ENCODE results near the gene GAB1. TPM values are rescaled to one million over a fixed set of nuclear protein-coding genes. Genes with fewer than 3 reads are reported as not detected.

Gene GAB1
- total RNA-seq, 1 experiment from 2014 or later, result 15.3 TPM

GRCh38 chr4:143424276-143424675 lies 87.6 kb downstream of the GAB1 start:
- peaks cover 6% of the 10 kb centered on the region in 3 experiments; a peak in 4 of 7 replicates for H3K36me3 Mint-ChIP-seq (ENCODE audit: insufficient read depth in 1 of 3, low read depth in 3 of 3)

More at GRCh38 chr4:143424276-143424675, 87.6 kb downstream of the GAB1 start:
- no peak overlapping the region for H2BK5ac ChIP-seq (ENCODE audit: insufficient read length, low read length)
- H2AFZ ChIP-seq (ENCODE audit: low read length), result no peak overlapping the region
- no peaks in the 10 kb centered on the region for H4K20me1 ChIP-seq (ENCODE audit: control insufficient read depth, insufficient read depth, insufficient read length)
- no peak for DNase-seq
- Mint-ChIP-seq H3K27ac (no peak overlapping the region), H3K4me1 (peaks cover 18 to 20% of the 10 kb centered on the region in 2 experiments), H3K9me3 (no peaks in the 10 kb centered on the region), H3K4me3 (no peak overlapping the region), H3K27me3 (ENCODE audit: low read depth) (no peaks in the 10 kb centered on the region)
- no peak for TF ChIP-seq CTCF (conservative IDR thresholded peaks at IDR 0.05)
- no peak overlapping the region for H3K14ac ChIP-seq (ENCODE audit: insufficient read depth, low read length)
- H3K56ac ChIP-seq (ENCODE audit: insufficient read length, low read depth, low read length), result no peak overlapping the region
- H4K5ac ChIP-seq (ENCODE audit: insufficient read length, low read depth, low read length), result no peak overlapping the region
- H3K23me2 ChIP-seq (ENCODE audit: insufficient read length, low read depth, low read length, poor library complexity, severe bottlenecking), result no peaks in the 10 kb centered on the region
- H2BK15ac ChIP-seq (ENCODE audit: low read depth, low read length), result no peak overlapping the region
- no peaks in the 10 kb centered on the region for H3K79me1 ChIP-seq (ENCODE audit: insufficient read depth, low read depth, low read length, poor library complexity, severe bottlenecking)
- no peaks in the 10 kb centered on the region for H3K9me3 ChIP-seq (ENCODE audit: control insufficient read depth, low read depth, low read length)
- H4K91ac ChIP-seq (ENCODE audit: insufficient read length, low read depth, low read length), result no peak overlapping the region
- no peaks in the 10 kb centered on the region for H3K79me2 ChIP-seq (ENCODE audit: insufficient read depth, low read length)
- H3K4me1 ChIP-seq (ENCODE audit: insufficient read depth, low read length), result no peaks in the 10 kb centered on the region
- no peaks in the 10 kb centered on the region for H3K27me3 ChIP-seq (ENCODE audit: insufficient read depth, low read length)
- H3K18ac ChIP-seq (ENCODE audit: insufficient read length, low read depth, low read length), result no peak overlapping the region
- no peak overlapping the region for H3K27ac ChIP-seq (ENCODE audit: insufficient read length, low read depth, low read length)
- H3K4ac ChIP-seq (ENCODE audit: low read depth, low read length), result no peak overlapping the region
- H2AK5ac ChIP-seq (ENCODE audit: insufficient read length, low read length), result no peak overlapping the region
- H3K9ac ChIP-seq (ENCODE audit: extremely low read depth, insufficient read length, low read length), result no peak overlapping the region
- H2BK12ac ChIP-seq (ENCODE audit: insufficient read length, low read depth, low read length), result no peak overlapping the region
- H3K23ac ChIP-seq (ENCODE audit: insufficient read length, low read depth, low read length), result no peak overlapping the region
- no peak overlapping the region for H2BK120ac ChIP-seq (ENCODE audit: low read depth, low read length, poor library complexity, severe bottlenecking)
- H3T11ph ChIP-seq (ENCODE audit: low read length), result no peak overlapping the region
- H2BK20ac ChIP-seq (ENCODE audit: low read depth, low read length, poor library complexity, severe bottlenecking), result no peak overlapping the region
- no peak overlapping the region for H4K8ac ChIP-seq (replicated peaks; ENCODE audit: insufficient read length, low read depth, low read length)
- H3K4me2 ChIP-seq (ENCODE audit: insufficient read depth, insufficient read length, low read length), result no peak overlapping the region
